Caco-2 (cell line): ENCODE measurements around the gene ADARB2. TPM values are rescaled to one million over a fixed set of nuclear protein-coding genes. Genes with fewer than 3 reads are reported as not detected.

Experiments
- BruUV-seq: library from RNA; stranded (reverse); fragments of 400-500 nt; replicated peaks from 2 replicates; lab custom pipeline; 2021; lab: Mats Ljungman, UMichigan
- CTCF ChIA-PET: fragments of 300-600 bp; sonication (Branson Sonifier 250); formaldehyde crosslinking; loops from one replicate; lab custom pipeline; 2022; ENCODE audit warnings: antibody characterized with exemption; lab: Charles Lee
- POLR2A ChIA-PET: fragments of 300-600 bp; sonication (Branson Sonifier 250); formaldehyde crosslinking; loops from one replicate; lab custom pipeline; 2022; ENCODE audit warnings: antibody characterized with exemption; lab: Charles Lee
- DNase-seq, 2 experiments: peaks; one replicate each; pipeline versions ENCODE4 v3.0.0 to v3.0.0-alpha.2; 2020 to 2022
- H3K27me3 ChIP-seq: replicated peaks from 2 replicates; pipeline ENCODE4 v1.6.0; 2011; ENCODE audit warnings: low read length; ENCODE audit not compliant: control insufficient read depth, insufficient read depth
- H3K36me3 ChIP-seq: 2 replicates; pipeline ENCODE4 v1.5.1; 2011; ENCODE audit warnings: low read length; ENCODE audit not compliant: control insufficient read depth, insufficient read depth
- H3K4me1 ChIP-seq: fragments of 250-450 bp; sonication (Bioruptor Pico); 2 replicates; pipeline ENCODE4 v1.5.1; 2020; ENCODE audit warnings: mild to moderate bottlenecking
- H3K4me3 ChIP-seq: 2 replicates; pipeline ENCODE4 v1.5.1; 2011; ENCODE audit warnings: low read depth, mild to moderate bottlenecking, control low read depth, low read length
- H3K9me3 ChIP-seq: fragments of 250-450 bp; sonication (Bioruptor Pico); 2 replicates; pipeline ENCODE4 v1.5.1; 2020; ENCODE audit warnings: mild to moderate bottlenecking, moderate library complexity
- H3K27ac Mint-ChIP-seq: one replicate; pipeline ENCODE4 v1.8.0; 2022; ENCODE audit warnings: mixed read lengths; ENCODE audit not compliant: unreplicated experiment
- H3K27me3 Mint-ChIP-seq: one replicate; pipeline ENCODE4 v1.8.0; 2022; ENCODE audit warnings: mixed read lengths; ENCODE audit not compliant: insufficient read depth, unreplicated experiment
- H3K36me3 Mint-ChIP-seq: one replicate; pipeline ENCODE4 v1.8.0; 2022; ENCODE audit warnings: mild to moderate bottlenecking, mixed read lengths; ENCODE audit not compliant: insufficient read depth, unreplicated experiment
- H3K4me1 Mint-ChIP-seq: one replicate; pipeline ENCODE4 v1.8.0; 2022; ENCODE audit warnings: low read depth, mixed read lengths; ENCODE audit not compliant: unreplicated experiment
- H3K4me3 Mint-ChIP-seq: one replicate; pipeline ENCODE4 v1.8.0; 2022; ENCODE audit warnings: mild to moderate bottlenecking, moderate library complexity, mixed read lengths; ENCODE audit not compliant: unreplicated experiment
- H3K9me3 Mint-ChIP-seq: one replicate; pipeline ENCODE4 v1.8.0; 2022; ENCODE audit warnings: mixed read lengths; ENCODE audit not compliant: unreplicated experiment
- intact Hi-C: fragments of 100-400 bp; cut with micrococcal nuclease; formaldehyde crosslinking; loops from one replicate; pipeline ENCODE4 v1.10.0; 2022; ENCODE audit not compliant: unreplicated experiment
- total RNA-seq: library from RNA; stranded (reverse); gene quantifications from 2 replicates; pipeline ENCODE4 v1.2.3, GENCODE V29; 2022
- TF ChIP-seq, protein P1 (sequence below), 2 experiments: fragments of 200-600 bp in 1 of 2; IDR thresholded peaks; 1 replicate in 1 of 2; 2 replicates in 1 of 2; pipeline versions ENCODE4 v1.5.1 to v1.8.0; 2011 to 2022; ENCODE audit warnings: antibody characterized with exemption in 1 of 2, control low read depth in 1 of 2, inconsistent platforms in 1 of 2, low read depth in 1 of 2, low read length in 1 of 2, mild to moderate bottlenecking in 1 of 2, moderate library complexity in 1 of 2; ENCODE audit not compliant: insufficient read depth in 1 of 2, severe bottlenecking in 1 of 2, unreplicated experiment in 1 of 2

The ADARB2 gene
- total RNA-seq, 1 experiment from 2014 or later: 0.27 TPM

DNA sequence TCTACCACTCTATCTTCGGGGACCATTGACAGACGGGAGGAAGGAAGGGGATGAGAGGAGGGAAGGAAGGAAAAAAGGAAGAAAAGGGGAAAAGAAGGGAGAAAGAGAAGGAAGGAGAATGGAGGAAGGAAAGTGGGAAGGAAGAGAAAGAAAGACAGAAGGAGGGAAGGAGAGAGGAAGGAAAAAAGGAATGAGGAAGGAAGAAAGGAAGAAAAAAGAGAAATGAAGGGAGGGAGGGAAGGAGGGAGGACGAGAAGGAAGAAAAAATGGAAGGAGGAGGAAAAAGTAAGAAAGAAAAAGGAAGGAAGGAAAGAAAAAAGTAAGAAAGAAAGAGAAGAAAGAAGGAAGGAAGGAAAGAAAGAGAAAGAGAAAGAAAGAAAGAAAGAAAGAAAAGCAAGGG lies 128.9 kb downstream of the ADARB2 start:
- H3K4me3 ChIP-seq: no peak overlapping the region
- Mint-ChIP-seq H3K4me3 (no peak overlapping the region), H3K9me3 (no peaks in the 10 kb centered on the region), H3K4me1 (no peaks in the 10 kb centered on the region), H3K27ac (no peak overlapping the region), H3K27me3 (peaks cover 50% of the 10 kb centered on the region), H3K36me3 (no peaks in the 10 kb centered on the region)
- TF ChIP-seq, protein P1, sequence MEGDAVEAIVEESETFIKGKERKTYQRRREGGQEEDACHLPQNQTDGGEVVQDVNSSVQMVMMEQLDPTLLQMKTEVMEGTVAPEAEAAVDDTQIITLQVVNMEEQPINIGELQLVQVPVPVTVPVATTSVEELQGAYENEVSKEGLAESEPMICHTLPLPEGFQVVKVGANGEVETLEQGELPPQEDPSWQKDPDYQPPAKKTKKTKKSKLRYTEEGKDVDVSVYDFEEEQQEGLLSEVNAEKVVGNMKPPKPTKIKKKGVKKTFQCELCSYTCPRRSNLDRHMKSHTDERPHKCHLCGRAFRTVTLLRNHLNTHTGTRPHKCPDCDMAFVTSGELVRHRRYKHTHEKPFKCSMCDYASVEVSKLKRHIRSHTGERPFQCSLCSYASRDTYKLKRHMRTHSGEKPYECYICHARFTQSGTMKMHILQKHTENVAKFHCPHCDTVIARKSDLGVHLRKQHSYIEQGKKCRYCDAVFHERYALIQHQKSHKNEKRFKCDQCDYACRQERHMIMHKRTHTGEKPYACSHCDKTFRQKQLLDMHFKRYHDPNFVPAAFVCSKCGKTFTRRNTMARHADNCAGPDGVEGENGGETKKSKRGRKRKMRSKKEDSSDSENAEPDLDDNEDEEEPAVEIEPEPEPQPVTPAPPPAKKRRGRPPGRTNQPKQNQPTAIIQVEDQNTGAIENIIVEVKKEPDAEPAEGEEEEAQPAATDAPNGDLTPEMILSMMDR (IDR thresholded peaks at IDR 0.05; ENCODE audit: insufficient read depth in 1 of 2, low read depth in 1 of 2, low read length in 1 of 2, severe bottlenecking in 1 of 2, unreplicated experiment in 1 of 2): no peak
- ChIA-PET POLR2A (no interaction called here), CTCF (no interaction called here)
- no peaks in the 10 kb centered on the region for H3K36me3 ChIP-seq
- BruUV-seq: no TSS peak
- H3K4me1 ChIP-seq: no peaks in the 10 kb centered on the region
- H3K9me3 ChIP-seq: no peaks in the 10 kb centered on the region
- intact Hi-C loops: no loop called here
- H3K27me3 ChIP-seq: peaks cover 2% of the 10 kb centered on the region
- no peak for DNase-seq

DNA sequence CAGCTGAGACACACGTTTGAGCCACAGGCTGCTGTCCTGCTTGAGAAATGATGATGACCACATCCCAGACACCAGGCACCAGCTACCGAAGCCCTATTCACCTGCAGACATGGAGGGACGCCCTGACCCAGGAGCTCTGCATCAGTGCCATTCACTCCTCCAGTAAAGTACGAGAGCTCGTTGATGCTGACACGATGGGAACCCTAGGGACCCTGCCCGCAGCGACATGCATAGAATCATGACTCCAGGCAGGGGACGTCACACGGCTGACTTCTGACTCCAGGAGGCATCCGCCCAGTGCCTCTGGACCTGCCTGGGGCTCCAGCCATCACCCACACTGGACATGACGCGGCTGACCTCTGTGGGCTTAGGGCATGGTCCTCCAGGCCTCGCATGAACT lies 129.9 kb downstream of the ADARB2 start:
- ChIA-PET CTCF (no interaction called here), POLR2A (no interaction called here)

DNA sequence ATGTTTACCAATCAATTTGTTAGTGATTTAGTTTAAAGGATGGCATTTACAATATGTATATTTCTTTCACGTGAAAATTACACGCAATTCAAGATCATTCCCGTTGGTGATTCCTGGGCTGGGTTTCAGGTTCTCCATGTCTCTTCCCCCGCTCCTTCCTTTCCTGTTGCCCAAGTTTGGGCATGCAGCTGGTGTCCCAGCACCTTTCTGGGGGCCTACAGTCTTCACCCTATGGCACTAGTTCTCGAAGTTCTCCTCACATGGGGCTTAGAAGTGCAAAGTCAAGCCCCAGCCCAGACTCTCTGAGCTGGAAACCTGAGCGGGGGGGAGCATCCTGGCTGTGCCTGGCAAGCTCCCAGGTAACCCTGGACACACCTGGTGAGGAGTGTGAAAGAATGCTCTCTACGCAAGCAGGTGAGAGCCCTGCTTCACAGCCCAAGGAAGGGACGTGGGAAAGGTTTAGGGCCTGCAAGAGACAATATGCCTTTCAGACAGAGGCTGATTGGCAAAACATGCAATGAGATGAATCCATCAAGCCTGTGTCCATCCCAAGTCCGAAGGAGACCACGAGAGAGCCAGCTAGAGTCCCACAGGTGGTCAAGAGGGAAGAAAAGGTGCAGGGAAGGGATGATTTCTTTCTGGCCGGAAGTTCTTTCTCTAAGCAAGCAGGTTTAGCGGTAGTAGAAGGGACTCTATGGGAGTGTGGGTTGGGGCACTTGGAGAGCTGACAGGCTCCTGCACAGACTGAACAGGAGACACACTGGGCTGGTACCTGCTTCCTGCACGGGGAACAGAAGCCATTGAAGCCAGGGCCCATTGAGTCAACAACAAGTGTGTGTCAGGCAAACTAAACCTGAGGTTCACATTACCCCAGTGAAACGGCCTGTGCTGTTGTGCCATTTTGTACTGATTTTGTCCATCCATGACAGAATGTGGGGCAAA lies 131.1 kb downstream of the ADARB2 start:
- DNase-seq: no peak
- no peak overlapping the region for H3K4me3 Mint-ChIP-seq
- intact Hi-C loops: no loop called here
- POLR2A ChIA-PET: no interaction called here
- H3K9me3 ChIP-seq: no peaks in the 10 kb centered on the region
- no peaks in the 10 kb centered on the region for H3K36me3 ChIP-seq
- TF ChIP-seq, protein P1 (IDR thresholded peaks at IDR 0.05; ENCODE audit: insufficient read depth in 1 of 2, low read depth in 1 of 2, low read length in 1 of 2, severe bottlenecking in 1 of 2, unreplicated experiment in 1 of 2): no peak
- CTCF ChIA-PET: no interaction called here
- no peaks in the 10 kb centered on the region for H3K36me3 Mint-ChIP-seq
- no peak overlapping the region for H3K27ac Mint-ChIP-seq
- no TSS peak for BruUV-seq
- peaks cover 2% of the 10 kb centered on the region for H3K27me3 ChIP-seq
- no peaks in the 10 kb centered on the region for H3K4me1 ChIP-seq
- H3K4me1 Mint-ChIP-seq: no peaks in the 10 kb centered on the region
- peaks cover 45% of the 10 kb centered on the region for H3K27me3 Mint-ChIP-seq
- H3K9me3 Mint-ChIP-seq: no peaks in the 10 kb centered on the region
- H3K4me3 ChIP-seq: no peak overlapping the region

More for the DNA sequence above, 129.9 kb downstream of the ADARB2 start:
- no peak overlapping the region for H3K27ac Mint-ChIP-seq
- Histone ChIP-seq H3K9me3 (no peaks in the 10 kb centered on the region), H3K36me3 (no peaks in the 10 kb centered on the region), H3K27me3 (peaks cover 2% of the 10 kb centered on the region), H3K4me3 (no peak overlapping the region), H3K4me1 (no peaks in the 10 kb centered on the region)
- H3K36me3 Mint-ChIP-seq: no peaks in the 10 kb centered on the region
- peaks cover 54% of the 10 kb centered on the region for H3K27me3 Mint-ChIP-seq
- intact Hi-C loops: no loop called here
- H3K4me3 Mint-ChIP-seq: no peak overlapping the region
- no peak for DNase-seq
- TF ChIP-seq, protein P1 (IDR thresholded peaks at IDR 0.05; ENCODE audit: insufficient read depth in 1 of 2, low read depth in 1 of 2, low read length in 1 of 2, severe bottlenecking in 1 of 2, unreplicated experiment in 1 of 2): no peak
- no peaks in the 10 kb centered on the region for H3K4me1 Mint-ChIP-seq
- H3K9me3 Mint-ChIP-seq: no peaks in the 10 kb centered on the region
- no TSS peak for BruUV-seq
